Endothelial cell of umbilical vein (primary cell): ENCODE measurements around the gene KCNH6. TPM values are rescaled to one million over a fixed set of nuclear protein-coding genes. Genes with fewer than 3 reads are reported as not detected.

Experiments used
- BruUV-seq: library from RNA; stranded (reverse); fragments of 400-500 nt; replicated peaks from 2 replicates; lab custom pipeline; 2021; lab: Mats Ljungman, UMichigan
- CTCF ChIA-PET: fragments of 300-600, 350-600 bp; sonication (Branson Sonifier 250); formaldehyde crosslinking; loops from one replicate; lab custom pipeline; 2021; ENCODE audit warnings: antibody characterized with exemption, inconsistent platforms; lab: Charles Lee
- POLR2A ChIA-PET: fragments of 300-600, 350-600 bp; sonication (Branson Sonifier 250); formaldehyde crosslinking; loops from one replicate; lab custom pipeline; 2021; ENCODE audit warnings: antibody characterized with exemption, inconsistent platforms; lab: Charles Lee
- DNase-seq: peaks from one replicate; pipeline ENCODE4 v3.0.0-alpha.2; 2011; ENCODE audit warnings: low read depth, low spot score
- FAIRE-seq: peaks from 2 replicates; lab custom pipeline; 2011; peaks lifted over from hg19 to GRCh38; lab: Jason Lieb, UNC
- H2AFZ ChIP-seq: 2 replicates; pipeline ENCODE4 v1.6.0; 2012; ENCODE audit warnings: low read depth, low read length, control low read depth, inconsistent platforms
- H3K27ac ChIP-seq: 2 replicates; pipeline ENCODE4 v1.5.1; 2011; ENCODE audit warnings: low read depth, mild to moderate bottlenecking, control low read depth, low read length, moderate library complexity; ENCODE audit not compliant: insufficient read depth
- H3K27me3 ChIP-seq, 2 experiments: 2 replicates each; pipeline versions ENCODE4 v1.6.0 to v1.6.1; 2011; ENCODE audit warnings: low read length in 2 of 2, mixed read lengths in 1 of 2; ENCODE audit not compliant: control insufficient read depth in 2 of 2, insufficient read depth in 2 of 2
- H3K36me3 ChIP-seq, 2 experiments: 2 replicates in 1 of 2; 3 replicates in 1 of 2; pipeline ENCODE4 v1.5.1; 2011; ENCODE audit warnings: low read length in 2 of 2, mild to moderate bottlenecking in 1 of 2, moderate library complexity in 1 of 2; ENCODE audit not compliant: control insufficient read depth in 2 of 2, insufficient read depth in 2 of 2; ENCODE audit errors: extremely low read depth in 1 of 2
- H3K4me1 ChIP-seq: 3 replicates; pipeline ENCODE4 v1.5.1; 2011; ENCODE audit warnings: mild to moderate bottlenecking, low read length; ENCODE audit not compliant: control insufficient read depth, insufficient read depth; ENCODE audit errors: extremely low read depth
- H3K4me2 ChIP-seq: 2 replicates; pipeline ENCODE4 v1.6.1; 2011; ENCODE audit warnings: low read length, control low read depth, mixed read lengths; ENCODE audit not compliant: insufficient read depth
- H3K4me3 ChIP-seq, 3 experiments: fragments of 200-600 bp in 1 of 3; sonication (generic), shearing (Covaris generic) in 1 of 3; replicated peaks in 1 of 3; 2 replicates each; pipeline ENCODE4 v1.5.1; 2011 to 2016; ENCODE audit warnings: control low read depth in 3 of 3, low read length in 3 of 3, mild to moderate bottlenecking in 2 of 3, inconsistent platforms in 1 of 3, low read depth in 1 of 3, moderate library complexity in 1 of 3; ENCODE audit not compliant: insufficient read depth in 1 of 3
- H3K79me2 ChIP-seq: 2 replicates; pipeline ENCODE4 v1.6.0; 2012; ENCODE audit warnings: low read length, inconsistent platforms; ENCODE audit not compliant: control insufficient read depth, insufficient read depth
- H3K9ac ChIP-seq: replicated peaks from 2 replicates; pipeline ENCODE3; 2011; ENCODE audit warnings: low read length, control low read depth; ENCODE audit not compliant: insufficient read depth; ENCODE audit errors: extremely low read depth
- H3K9me1 ChIP-seq: replicated peaks from 3 replicates; pipeline ENCODE4 v1.6.0; 2011; ENCODE audit warnings: mild to moderate bottlenecking, low read length; ENCODE audit not compliant: control insufficient read depth, insufficient read depth; ENCODE audit errors: extremely low read depth
- H3K9me3 ChIP-seq: replicated peaks from 2 replicates; pipeline ENCODE4 v1.5.1; 2012; ENCODE audit warnings: low read length, inconsistent platforms; ENCODE audit not compliant: control insufficient read depth, insufficient read depth
- H4K20me1 ChIP-seq: replicated peaks from 2 replicates; pipeline ENCODE3; 2011; ENCODE audit warnings: mild to moderate bottlenecking, low read length; ENCODE audit not compliant: control insufficient read depth, insufficient read depth; ENCODE audit errors: extremely low read depth
- FOS ChIP-seq: IDR thresholded peaks from 2 replicates; pipeline ENCODE4 v1.6.1; 2011; ENCODE audit warnings: mild to moderate bottlenecking, low read length, moderate library complexity, borderline replicate concordance; ENCODE audit not compliant: insufficient read depth
- JUN ChIP-seq: IDR thresholded peaks from 2 replicates; pipeline ENCODE4 v1.6.1; 2011; ENCODE audit warnings: borderline replicate concordance, low read depth; ENCODE audit not compliant: insufficient read length, insufficient read depth
- MAX ChIP-seq: IDR thresholded peaks from 2 replicates; pipeline ENCODE4 v1.6.1; 2011; ENCODE audit not compliant: insufficient read depth, insufficient read length
- MYC ChIP-seq: IDR thresholded peaks from one replicate; pipeline ENCODE4 v1.6.1; 2011; ENCODE audit warnings: mild to moderate bottlenecking, low read depth, low read length
- POLR2AphosphoS5 ChIP-seq: IDR thresholded peaks from 2 replicates; pipeline ENCODE4 v1.6.1; 2012; ENCODE audit warnings: low read depth, mild to moderate bottlenecking, control low read depth, low read length, moderate library complexity; ENCODE audit not compliant: insufficient read depth
- dilution Hi-C: fragments of 300-500 bp; cut with MboI; formaldehyde crosslinking; loops from one replicate; pipeline ENCODE4 v1.15.0; 2019; ENCODE audit warnings: low sequenced_read_pairs; ENCODE audit not compliant: extremely low pct_ligation_motif_present
- intact Hi-C: fragments of 100-400 bp; cut with micrococcal nuclease; formaldehyde crosslinking; loops from one replicate; pipeline ENCODE4 v1.10.0; 2022
- polyA plus RNA-seq, 4 experiments: library from polyadenylated mRNA; depleted of rRNA in 3 of 4; stranded (reverse) in 3 of 4; unstranded in 1 of 4; fragments of >200 nt; gene quantifications; 2 replicates each; pipeline versions ENCODE4 v1.2.1 to v1.2.3, GENCODE V29; 2011 to 2012; ENCODE audit warnings: missing spikeins in 1 of 4
- total RNA-seq: library from RNA; stranded (reverse); gene quantifications from 2 replicates; pipeline ENCODE4 v1.2.3, GENCODE V29; 2021

The KCNH6 gene
- total and polyA plus RNA-seq, 2 donors (not counting 3 experiments of a cell fraction or from before 2014, with no cell fraction given), result 0.07 TPM; not detected in 1

DNA sequence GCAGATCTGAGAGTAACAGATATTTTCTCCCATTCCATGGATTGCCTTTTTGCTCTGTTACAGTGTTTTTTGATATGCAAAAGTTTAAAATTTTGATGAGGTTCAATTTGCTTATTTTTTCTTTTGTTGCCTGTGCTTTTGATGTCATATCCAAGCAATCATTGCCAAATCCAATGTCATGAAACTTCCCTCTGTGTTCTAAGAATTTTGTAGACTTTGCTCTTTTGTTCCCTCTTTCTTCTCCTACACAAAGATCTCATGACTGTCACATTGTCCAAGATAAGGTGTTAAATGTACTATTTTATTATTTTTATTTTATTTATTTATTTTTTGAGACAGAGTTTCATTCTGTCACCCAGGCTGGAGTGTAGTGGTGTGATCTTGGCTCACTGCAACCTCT is 18.9 kb upstream of the KCNH6 start:
- BruUV-seq, result no TSS peak

DNA sequence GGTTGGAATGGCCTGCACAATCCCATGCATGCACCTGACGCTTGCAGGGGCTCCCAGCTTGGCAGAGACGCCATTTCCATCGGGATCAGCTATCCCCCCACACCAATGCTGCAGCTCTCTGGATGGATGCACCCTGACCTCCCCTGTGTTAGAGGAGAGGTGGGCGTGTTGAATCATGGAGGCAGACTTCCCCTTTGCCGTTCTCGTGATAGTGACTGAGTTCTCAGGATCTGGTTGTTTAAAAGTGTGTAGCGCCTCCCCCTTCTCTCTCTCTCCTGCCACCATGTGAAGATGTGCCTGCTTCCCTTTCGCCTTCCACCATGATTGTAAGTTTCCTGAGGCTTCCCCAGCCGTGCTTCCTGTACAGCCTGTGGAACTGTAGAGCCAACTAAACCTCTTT is 17.8 kb upstream of the KCNH6 start:
- no peak overlapping the region for H3K4me3 ChIP-seq
- TF ChIP-seq POLR2AphosphoS5 (no peak), MAX (no peak), FOS (no peak), JUN (no peak), MYC (no peak)
- H3K9me1 ChIP-seq, result no peaks in the 10 kb centered on the region
- DNase-seq (no peak), FAIRE-seq (no peak)
- H3K4me2 ChIP-seq, result no peak overlapping the region
- H3K9me3 ChIP-seq, result no peaks in the 10 kb centered on the region
- POLR2A ChIA-PET, result no interaction called here
- CTCF ChIA-PET, result interaction anchor here (1.0 kb wide), 1 partner anchor 14 kb away, joined by 3 read pairs; no protein-coding TSS in a partner anchor
- no peak overlapping the region for H2AFZ ChIP-seq
- no peaks in the 10 kb centered on the region for H3K79me2 ChIP-seq
- H3K9ac ChIP-seq, result no peak overlapping the region
- intact Hi-C loops, result no loop called here
- H3K27ac ChIP-seq, result no peak overlapping the region
- peaks cover 2 to 16% of the 10 kb centered on the region in 2 experiments for H3K27me3 ChIP-seq
- H3K36me3 ChIP-seq, result no peaks in the 10 kb centered on the region
- no peaks in the 10 kb centered on the region for H4K20me1 ChIP-seq
- no TSS peak for BruUV-seq
- no peaks in the 10 kb centered on the region for H3K4me1 ChIP-seq
- dilution Hi-C loops, result no loop called here

More for the DNA sequence above, 18.9 kb upstream of the KCNH6 start:
- ChIA-PET CTCF (interaction anchor here (1.7 kb wide), 1 partner anchor 79 kb away, joined by 9 read pairs; no protein-coding TSS in a partner anchor), POLR2A (no interaction called here)
- no peaks in the 10 kb centered on the region for H4K20me1 ChIP-seq
- peaks cover 2 to 16% of the 10 kb centered on the region in 2 experiments for H3K27me3 ChIP-seq
- H3K9me3 ChIP-seq, result no peaks in the 10 kb centered on the region
- intact Hi-C loops (no loop called here), dilution Hi-C loops (no loop called here)
- no peak overlapping the region for H3K9ac ChIP-seq
- TF ChIP-seq MYC (no peak), FOS (no peak), POLR2AphosphoS5 (no peak)
- no peak overlapping the region for H3K4me3 ChIP-seq
- H3K27ac ChIP-seq, result no peak overlapping the region
- DNase-seq, result no peak
- no peaks in the 10 kb centered on the region for H3K36me3 ChIP-seq
- no peaks in the 10 kb centered on the region for H3K79me2 ChIP-seq
- no peaks in the 10 kb centered on the region for H3K9me1 ChIP-seq
- H3K4me1 ChIP-seq, result no peaks in the 10 kb centered on the region
- no peak overlapping the region for H2AFZ ChIP-seq
- H3K4me2 ChIP-seq, result no peak overlapping the region
- FAIRE-seq, result no peak
